Left ventricle myocardium inferior (tissue), 1 donor: Measurements from ENCODE around the gene LPCAT2. TPM values are rescaled to one million over a fixed set of nuclear protein-coding genes. Genes with fewer than 3 reads are reported as not detected.

Experiments
- DNase-seq: peaks from one replicate; pipeline ENCODE4 v3.0.0-alpha.2; 2020
- H3K27ac ChIP-seq: fragments of 200-600 bp; replicated peaks from 2 replicates; pipeline ENCODE4 v1.8.0; 2021
- H3K27me3 ChIP-seq: fragments of 200-600 bp; 2 replicates; pipeline ENCODE4 v1.8.0; 2021; ENCODE audit warnings: low read depth
- H3K36me3 ChIP-seq: fragments of 200-600 bp; 2 replicates; pipeline ENCODE4 v1.8.0; 2021
- H3K4me1 ChIP-seq: fragments of 200-600 bp; 2 replicates; pipeline ENCODE4 v1.8.0; 2021
- H3K4me3 ChIP-seq: fragments of 200-600 bp; 2 replicates; pipeline ENCODE4 v1.8.0; 2021; ENCODE audit warnings: mild to moderate bottlenecking, moderate library complexity
- H3K9me3 ChIP-seq: fragments of 200-600 bp; replicated peaks from 2 replicates; pipeline ENCODE4 v1.8.0; 2021
- intact Hi-C: fragments of 100-400 bp; cut with micrococcal nuclease; formaldehyde crosslinking; loops from one replicate; pipeline ENCODE4 v1.11.0; 2022
- total RNA-seq: library from RNA; stranded (reverse); fragmentation: NEBNext Ultra II Directional; extraction: Animal tissue kit (Norgen Biotek cat#: 25700); gene quantifications from one replicate; pipeline ENCODE4 v1.2.1, GENCODE V29; 2021
- TF ChIP-seq, protein P1 (sequence below): fragments of 200-600 bp; IDR thresholded peaks from 2 replicates; pipeline ENCODE4 v1.8.0; 2021; ENCODE audit warnings: antibody characterized with exemption, mild to moderate bottlenecking, borderline replicate concordance
- donor health status: DM: no; HTN: yes; CAD: no; lungs with severe emphysema.

LPCAT2 gene
- total RNA-seq, 1 donor from 2014 or later, result 6.9 TPM

DNA sequence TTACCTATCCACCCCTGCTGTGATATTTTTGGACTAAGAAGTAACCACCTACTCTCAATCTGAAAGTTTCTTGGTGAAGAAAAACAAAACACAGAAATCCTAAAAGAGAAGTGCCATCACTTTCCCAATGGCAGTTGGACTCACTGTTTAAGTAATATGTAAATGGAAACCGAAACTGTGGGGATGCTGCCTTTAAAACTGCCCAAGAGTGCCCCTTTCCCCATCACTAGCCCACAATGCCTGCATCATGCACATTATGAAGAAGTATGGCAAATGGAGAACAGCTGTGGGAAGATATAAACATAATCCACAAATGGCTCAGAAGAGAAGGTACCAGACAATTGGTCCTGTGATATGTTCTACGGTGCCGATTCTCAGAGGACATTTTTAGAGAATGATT is 113.4 kb downstream of the LPCAT2 start:
- H3K27me3 ChIP-seq, result no peaks in the 10 kb centered on the region
- H3K27ac ChIP-seq, result no peak overlapping the region
- peaks cover 2% of the 10 kb centered on the region for H3K9me3 ChIP-seq
- no peaks in the 10 kb centered on the region for H3K4me1 ChIP-seq
- no peak for DNase-seq
- intact Hi-C loops, result no loop called here
- TF ChIP-seq, protein P1, sequence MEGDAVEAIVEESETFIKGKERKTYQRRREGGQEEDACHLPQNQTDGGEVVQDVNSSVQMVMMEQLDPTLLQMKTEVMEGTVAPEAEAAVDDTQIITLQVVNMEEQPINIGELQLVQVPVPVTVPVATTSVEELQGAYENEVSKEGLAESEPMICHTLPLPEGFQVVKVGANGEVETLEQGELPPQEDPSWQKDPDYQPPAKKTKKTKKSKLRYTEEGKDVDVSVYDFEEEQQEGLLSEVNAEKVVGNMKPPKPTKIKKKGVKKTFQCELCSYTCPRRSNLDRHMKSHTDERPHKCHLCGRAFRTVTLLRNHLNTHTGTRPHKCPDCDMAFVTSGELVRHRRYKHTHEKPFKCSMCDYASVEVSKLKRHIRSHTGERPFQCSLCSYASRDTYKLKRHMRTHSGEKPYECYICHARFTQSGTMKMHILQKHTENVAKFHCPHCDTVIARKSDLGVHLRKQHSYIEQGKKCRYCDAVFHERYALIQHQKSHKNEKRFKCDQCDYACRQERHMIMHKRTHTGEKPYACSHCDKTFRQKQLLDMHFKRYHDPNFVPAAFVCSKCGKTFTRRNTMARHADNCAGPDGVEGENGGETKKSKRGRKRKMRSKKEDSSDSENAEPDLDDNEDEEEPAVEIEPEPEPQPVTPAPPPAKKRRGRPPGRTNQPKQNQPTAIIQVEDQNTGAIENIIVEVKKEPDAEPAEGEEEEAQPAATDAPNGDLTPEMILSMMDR, result no peak
- no peak overlapping the region for H3K4me3 ChIP-seq
- no peaks in the 10 kb centered on the region for H3K36me3 ChIP-seq

DNA sequence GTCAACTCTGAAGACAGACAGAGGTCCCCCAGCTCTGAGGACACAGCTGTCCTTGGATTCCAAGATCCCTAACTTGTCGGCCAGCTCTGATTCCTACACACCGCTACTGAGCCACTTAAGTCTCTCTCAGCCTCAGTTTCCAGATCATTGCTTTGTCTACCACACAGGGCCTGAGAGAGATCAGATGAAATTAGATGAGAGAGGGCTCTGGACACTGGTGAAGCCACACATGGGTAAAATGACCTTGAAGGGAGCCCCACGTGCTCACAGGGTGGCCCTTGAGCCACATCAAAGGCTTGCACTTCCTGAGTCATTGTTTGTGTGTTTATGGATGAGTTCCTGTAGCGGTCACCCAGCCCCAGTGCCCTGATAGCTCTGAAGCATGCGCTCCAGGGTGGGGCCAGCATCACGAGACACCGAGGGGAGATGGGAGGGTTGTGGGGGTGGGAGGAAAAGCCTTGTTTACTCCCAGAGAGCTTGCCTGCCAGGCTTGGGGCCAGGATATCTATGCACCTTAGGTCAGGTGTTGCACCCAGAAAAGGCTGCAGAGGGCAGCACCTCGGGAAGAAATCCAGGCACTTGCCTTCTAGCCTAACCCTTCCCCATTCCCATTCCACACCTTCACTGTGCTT is 114.2 kb downstream of the LPCAT2 start:
- no peaks in the 10 kb centered on the region for H3K4me1 ChIP-seq
- H3K27me3 ChIP-seq, result no peaks in the 10 kb centered on the region
- H3K9me3 ChIP-seq, result no peaks in the 10 kb centered on the region
- H3K27ac ChIP-seq, result no peak overlapping the region
- intact Hi-C loops, result no loop called here
- DNase-seq, result no peak
- TF ChIP-seq, protein P1, result no peak
- no peak overlapping the region for H3K4me3 ChIP-seq
- H3K36me3 ChIP-seq, result no peaks in the 10 kb centered on the region

DNA sequence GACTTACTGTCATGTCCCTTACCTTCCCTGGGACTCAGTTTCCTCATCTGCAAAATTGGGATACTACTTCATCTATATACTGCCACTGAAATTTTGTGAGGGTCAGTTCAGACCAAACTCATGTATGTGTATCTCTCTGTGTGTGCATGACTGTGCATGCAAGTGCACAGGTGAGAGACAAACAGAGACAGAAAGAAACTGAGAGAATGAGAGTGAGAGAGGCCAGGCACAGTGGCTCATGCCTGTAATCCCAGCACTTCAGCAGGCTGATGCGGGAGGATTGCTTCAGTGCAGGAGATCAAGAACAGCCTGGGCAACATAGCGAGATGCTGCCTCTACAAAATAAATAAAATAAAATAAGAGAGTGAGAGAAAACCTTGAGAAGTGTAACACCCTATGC is 114.8 kb downstream of the LPCAT2 start:
- H3K4me1 ChIP-seq, result no peaks in the 10 kb centered on the region
- H3K4me3 ChIP-seq, result no peak overlapping the region
- TF ChIP-seq, protein P1, result no peak
- no peak for DNase-seq
- H3K9me3 ChIP-seq, result no peaks in the 10 kb centered on the region
- H3K27ac ChIP-seq, result no peak overlapping the region
- H3K27me3 ChIP-seq, result no peaks in the 10 kb centered on the region
- intact Hi-C loops, result no loop called here
- no peaks in the 10 kb centered on the region for H3K36me3 ChIP-seq

DNA sequence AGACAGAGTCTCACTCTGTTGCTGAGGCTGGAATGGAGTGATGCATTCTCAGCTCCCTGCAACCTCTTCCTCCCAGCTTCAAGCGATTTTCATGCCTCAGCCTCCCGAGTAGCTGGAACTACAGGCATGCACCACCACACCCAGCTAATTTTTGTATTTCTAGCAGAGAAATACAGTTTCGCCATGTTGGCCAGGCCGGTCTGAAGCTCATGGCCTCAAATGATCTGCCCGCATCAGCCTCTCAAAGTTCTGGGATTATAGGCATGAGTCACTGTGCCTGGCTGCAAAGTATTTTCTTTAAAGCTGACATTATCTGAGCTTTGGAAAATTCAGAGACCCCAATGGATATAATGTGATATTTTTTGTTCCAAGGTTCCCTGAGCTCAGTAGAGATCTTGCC is 115.8 kb downstream of the LPCAT2 start:
- Histone ChIP-seq H3K9me3 (no peaks in the 10 kb centered on the region), H3K27me3 (no peaks in the 10 kb centered on the region), H3K4me3 (no peak overlapping the region), H3K27ac (no peak overlapping the region), H3K36me3 (no peaks in the 10 kb centered on the region), H3K4me1 (no peaks in the 10 kb centered on the region)
- no peak for DNase-seq
- intact Hi-C loops, result no loop called here
- TF ChIP-seq, protein P1, result no peak

DNA sequence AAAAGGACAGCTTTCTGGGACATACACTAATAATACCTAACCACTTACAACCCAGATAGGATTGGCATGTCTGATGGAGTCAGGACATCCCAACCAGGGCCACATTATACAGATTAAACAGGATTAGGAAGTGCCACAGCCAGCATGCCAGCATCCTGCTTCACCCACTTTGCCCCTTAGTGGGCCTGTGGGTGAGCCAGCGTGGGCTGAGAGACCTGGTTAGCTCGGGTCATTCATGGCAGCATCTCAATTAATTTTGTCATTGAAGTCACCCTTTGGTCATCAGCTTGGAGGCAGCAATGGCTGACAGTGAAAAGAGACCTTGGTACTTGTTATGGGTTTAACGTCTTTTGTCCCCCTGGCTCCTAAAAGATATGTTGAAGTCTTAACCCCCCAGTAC is 117.0 kb downstream of the LPCAT2 start:
- Histone ChIP-seq H3K4me1 (no peaks in the 10 kb centered on the region), H3K27ac (no peak overlapping the region), H3K27me3 (peaks cover 4% of the 10 kb centered on the region), H3K4me3 (no peak overlapping the region), H3K9me3 (no peaks in the 10 kb centered on the region), H3K36me3 (no peaks in the 10 kb centered on the region)
- intact Hi-C loops, result no loop called here
- TF ChIP-seq, protein P1, result no peak
- DNase-seq, result no peak
